HepG2 (cell line): ENCODE measurements around the gene PRPSAP1. TPM values are rescaled to one million over a fixed set of nuclear protein-coding genes. Genes with fewer than 3 reads are reported as not detected.

Experiments used
- ADNP ChIP-seq: sonication (generic); formaldehyde crosslinking; IDR thresholded peaks from 2 replicates; pipeline ENCODE4 v1.4.0; 2020; ENCODE audit warnings: missing genetic modification reagents
- CBX1 ChIP-seq: IDR thresholded peaks from one replicate; pipeline ENCODE4 v1.6.1; 2016; ENCODE audit warnings: antibody characterized with exemption, low read depth
- FOXP4 ChIP-seq: sonication (generic); formaldehyde crosslinking; IDR thresholded peaks from 2 replicates; pipeline ENCODE4 v1.4.0; 2020; ENCODE audit warnings: missing genetic modification reagents
- GPBP1L1 ChIP-seq: sonication (generic); formaldehyde crosslinking; IDR thresholded peaks from 2 replicates; pipeline ENCODE4 v1.5.0; 2020; ENCODE audit warnings: mild to moderate bottlenecking, missing genetic modification reagents
- HNF1B ChIP-seq: sonication (generic); formaldehyde crosslinking; IDR thresholded peaks from 2 replicates; pipeline ENCODE4 v1.5.1; 2020; ENCODE audit warnings: mild to moderate bottlenecking, moderate library complexity, missing genetic modification reagents
- HOXA3 ChIP-seq: sonication (generic); formaldehyde crosslinking; IDR thresholded peaks from 2 replicates; pipeline ENCODE4 v1.5.0; 2020; ENCODE audit warnings: missing genetic modification reagents
- HOXA5 ChIP-seq: sonication (generic); formaldehyde crosslinking; IDR thresholded peaks from 2 replicates; pipeline ENCODE4 v1.4.0; 2020; ENCODE audit warnings: missing genetic modification reagents
- PREB ChIP-seq: sonication (generic); formaldehyde crosslinking; IDR thresholded peaks from 2 replicates; pipeline ENCODE4 v1.4.0; 2020; ENCODE audit warnings: missing genetic modification reagents
- RFXAP ChIP-seq: sonication (generic); formaldehyde crosslinking; IDR thresholded peaks from 2 replicates; pipeline ENCODE4 v1.4.0; 2020; ENCODE audit warnings: missing genetic modification reagents, borderline replicate concordance
- RNF219 ChIP-seq: sonication (generic); formaldehyde crosslinking; IDR thresholded peaks from 2 replicates; pipeline ENCODE4 v1.5.0; 2020; ENCODE audit warnings: mild to moderate bottlenecking, missing genetic modification reagents
- ZBTB3 ChIP-seq: sonication (generic); formaldehyde crosslinking; IDR thresholded peaks from 2 replicates; pipeline ENCODE4 v1.4.0; 2020; ENCODE audit warnings: low read depth, mild to moderate bottlenecking, moderate library complexity, missing genetic modification reagents, borderline replicate concordance
- ZBTB34 ChIP-seq: sonication (generic); formaldehyde crosslinking; IDR thresholded peaks from 2 replicates; pipeline ENCODE4 v1.8.0; 2022; ENCODE audit warnings: mild to moderate bottlenecking, missing genetic modification reagents
- ZBTB46 ChIP-seq: sonication (generic); formaldehyde crosslinking; IDR thresholded peaks from 2 replicates; pipeline ENCODE4 v1.4.0; 2020; ENCODE audit warnings: mild to moderate bottlenecking, missing genetic modification reagents, borderline replicate concordance
- ZBTB7A ChIP-seq: sonication (generic); formaldehyde crosslinking; IDR thresholded peaks from 2 replicates; pipeline ENCODE4 v1.8.0; 2022; ENCODE audit warnings: mild to moderate bottlenecking, missing genetic modification reagents
- ZNF513 ChIP-seq: sonication (generic); formaldehyde crosslinking; conservative IDR thresholded peaks from 2 replicates; pipeline ENCODE4 v1.5.0; 2020; ENCODE audit warnings: missing genetic modification reagents
- ZSCAN9 ChIP-seq: IDR thresholded peaks from 2 replicates; pipeline ENCODE4 v1.6.1; 2016; ENCODE audit warnings: borderline replicate concordance
- polyA plus RNA-seq, 8 experiments: library from polyadenylated mRNA; depleted of rRNA in 3 of 8; stranded (reverse) in 7 of 8; unstranded in 1 of 8; fragments of >200 nt; fragmentation: Illumina TruSeq in 4 of 8; extraction: Trizol in 4 of 8; gene quantifications; 2 replicates each; pipeline versions ENCODE4 v1.2.1 to v1.2.3, GENCODE V29; 2011 to 2016; ENCODE audit warnings: low read depth in 4 of 8, missing spikeins in 1 of 8, mixed read lengths in 1 of 8; ENCODE audit not compliant: insufficient read depth in 1 of 8
- total RNA-seq, 5 experiments: library from RNA; depleted of rRNA; stranded (reverse); fragments of >200 nt; fragmentation: Illumina TruSeq; extraction: Trizol; gene quantifications; 2 replicates each; pipeline ENCODE4 v1.2.3, GENCODE V29; 2016; ENCODE audit warnings: low read depth in 1 of 5

The PRPSAP1 gene
- total and polyA plus RNA-seq, 2 of the 13 experiments (the other 11 are each of a cell fraction or from before 2014, with no cell fraction given) = 91.1 to 314 TPM

- no peak for TF ChIP-seq GPBP1L1 (CRISPR knock-in tag)
- no peak for TF ChIP-seq ZBTB3
- 0 out of 2 replicates have a peak, but pooled peaks have one; percentile 11 for TF ChIP-seq HOXA5
- TF ChIP-seq ZBTB7A (CRISPR knock-in tag) = 0 out of 2 replicates have a peak, but pooled peaks have one; percentile 8
- TF ChIP-seq CBX1 = no peak
- no peak for TF ChIP-seq ADNP (CRISPR knock-in tag)
- TF ChIP-seq ZNF513 (CRISPR knock-in tag) = no peak
- no peak for TF ChIP-seq PREB
- 0 out of 2 replicates have a peak, but pooled peaks have one; percentile 28 for TF ChIP-seq RFXAP
- TF ChIP-seq FOXP4 (CRISPR knock-in tag) = no peak
- TF ChIP-seq RNF219 (CRISPR knock-in tag) = no peak
- TF ChIP-seq HNF1B = no peak
- no peak for TF ChIP-seq ZBTB34 (CRISPR knock-in tag)
- 0 out of 2 replicates have a peak, but pooled peaks have one; percentile 33 for TF ChIP-seq ZSCAN9 (CRISPR knock-in tag)
- TF ChIP-seq HOXA3 = 0 out of 2 replicates have a peak, but pooled peaks have one; percentile 16
- TF ChIP-seq ZBTB46 (CRISPR knock-in tag) = no peak
Observed at GRCh38 chr17:76379275-76379641, 25.5 kb upstream of the PRPSAP1 start (continued).
